OCI-LY7 (cell line): Measurements from ENCODE around the gene PRIMA1. TPM values are rescaled to one million over a fixed set of nuclear protein-coding genes. Genes with fewer than 3 reads are reported as not detected.

Experiments used
- BruUV-seq: library from RNA; stranded (reverse); fragments of 400-500 nt; replicated peaks from 2 replicates; lab custom pipeline; 2021; lab: Mats Ljungman, UMichigan
- CTCF ChIA-PET: fragments of 300-600 bp; sonication (Branson Sonifier 250); formaldehyde crosslinking; loops from one replicate; lab custom pipeline; 2022; ENCODE audit warnings: antibody characterized with exemption; ENCODE audit not compliant: unreplicated experiment; lab: Charles Lee
- POLR2A ChIA-PET: fragments of 300-600 bp; sonication (Branson Sonifier 250); formaldehyde crosslinking; loops from one replicate; lab custom pipeline; 2022; ENCODE audit warnings: antibody characterized with exemption; lab: Charles Lee
- DNase-seq: peaks from one replicate; pipeline ENCODE4 v3.0.0-alpha.2; 2015; ENCODE audit warnings: low spot score
- H2AFZ ChIP-seq: fragments of 200-600 bp; sonication (generic), shearing (Covaris generic); 2 replicates; pipeline ENCODE4 v1.6.1; 2014; ENCODE audit warnings: mild to moderate bottlenecking, antibody characterized with exemption, low read length, moderate library complexity
- H3K27ac ChIP-seq: fragments of 200-600 bp; sonication (generic); 2 replicates; pipeline ENCODE4 v1.5.1; 2014; ENCODE audit warnings: mixed run types, low read depth, mild to moderate bottlenecking, moderate library complexity, low read length, inconsistent platforms; ENCODE audit not compliant: poor library complexity, severe bottlenecking
- H3K36me3 ChIP-seq: fragments of 200-600 bp; sonication (generic); 2 replicates; pipeline ENCODE4 v1.6.1; 2014; ENCODE audit warnings: mild to moderate bottlenecking, antibody characterized with exemption, low read length, moderate library complexity, mixed read lengths; ENCODE audit not compliant: insufficient read depth
- H3K4me1 ChIP-seq: fragments of 200-600 bp; sonication (generic); 2 replicates; pipeline ENCODE4 v1.5.1; 2014; ENCODE audit warnings: mild to moderate bottlenecking, low read length; ENCODE audit not compliant: insufficient read depth, poor library complexity, severe bottlenecking
- H3K4me2 ChIP-seq: fragments of 200-600 bp; sonication (generic); 2 replicates; pipeline ENCODE4 v1.6.1; 2014; ENCODE audit warnings: mild to moderate bottlenecking, low read length
- H3K4me3 ChIP-seq: fragments of 200-600 bp; sonication (generic); 2 replicates; pipeline ENCODE4 v1.5.1; 2014; ENCODE audit warnings: mild to moderate bottlenecking, low read depth, low read length; ENCODE audit not compliant: poor library complexity, severe bottlenecking
- H3K79me2 ChIP-seq: fragments of 200-600 bp; sonication (generic); 2 replicates; pipeline ENCODE4 v1.6.1; 2016; ENCODE audit warnings: low read depth, mild to moderate bottlenecking, low read length, moderate library complexity, mixed read lengths; ENCODE audit not compliant: insufficient read depth
- H3K9me2 ChIP-seq: fragments of 200-600 bp; sonication (generic); 2 replicates; pipeline ENCODE4 v1.6.1; 2016; ENCODE audit warnings: mild to moderate bottlenecking, low read length, mixed read lengths; ENCODE audit not compliant: insufficient read depth
- H3K9me3 ChIP-seq: fragments of 200-600 bp; sonication (generic); 2 replicates; pipeline ENCODE4 v1.6.1; 2014; ENCODE audit warnings: mild to moderate bottlenecking, mixed run types, low read length, mixed read lengths
- H4K20me1 ChIP-seq: fragments of 200-600 bp; sonication (generic); 2 replicates; pipeline ENCODE4 v1.6.1; 2014; ENCODE audit warnings: mild to moderate bottlenecking, antibody characterized with exemption, low read length, moderate library complexity, mixed read lengths; ENCODE audit not compliant: insufficient read depth
- EZH2phosphoT487 ChIP-seq: fragments of 200-600 bp; sonication (generic); IDR thresholded peaks from 2 replicates; pipeline ENCODE4 v1.6.1; 2018; ENCODE audit warnings: low read depth, borderline replicate concordance, mild to moderate bottlenecking, mixed run types, antibody characterized with exemption, low read length, moderate library complexity, mixed read lengths
- intact Hi-C: fragments of 100-400 bp; cut with micrococcal nuclease; formaldehyde crosslinking; loops from one replicate; pipeline ENCODE4 v1.10.0; 2022; ENCODE audit not compliant: unreplicated experiment
- total RNA-seq, 2 experiments: library from RNA; depleted of rRNA in 1 of 2; stranded (reverse); fragments of >200 nt in 1 of 2; shearing (Covaris generic) in 1 of 2; gene quantifications; 2 replicates each; pipeline ENCODE4 v1.2.3, GENCODE V29; 2014 to 2022
- TF ChIP-seq, protein P1 (sequence below): fragments of 200-600 bp; sonication (generic); conservative IDR thresholded peaks from 2 replicates; pipeline ENCODE4 v1.5.1; 2014; ENCODE audit warnings: mild to moderate bottlenecking, antibody characterized with exemption, low read length, moderate library complexity, mixed read lengths

Gene PRIMA1
- total RNA-seq, 2 experiments from 2014 or later, result not detected

DNA sequence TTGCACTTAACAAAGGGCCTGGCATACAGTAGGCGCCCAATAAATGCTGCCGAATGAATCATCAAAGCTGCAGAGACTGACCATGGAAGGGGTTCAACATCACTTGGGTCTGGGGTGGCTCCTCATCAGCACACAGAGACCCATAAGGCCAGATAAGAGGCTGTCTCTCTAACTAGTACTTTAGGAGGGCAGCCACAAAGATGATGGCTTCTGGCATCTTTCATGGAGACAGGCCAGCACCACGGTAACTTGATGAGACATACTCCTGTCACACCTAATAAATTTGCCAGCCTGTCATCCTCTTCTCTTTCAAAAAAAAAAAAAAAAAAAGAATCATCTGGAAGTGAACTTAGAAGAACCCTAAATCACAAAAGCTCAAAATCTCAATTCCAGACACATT is 3.4 kb downstream of the PRIMA1 start:
- TF ChIP-seq EZH2phosphoT487, result no peak
- TF ChIP-seq, protein P1, sequence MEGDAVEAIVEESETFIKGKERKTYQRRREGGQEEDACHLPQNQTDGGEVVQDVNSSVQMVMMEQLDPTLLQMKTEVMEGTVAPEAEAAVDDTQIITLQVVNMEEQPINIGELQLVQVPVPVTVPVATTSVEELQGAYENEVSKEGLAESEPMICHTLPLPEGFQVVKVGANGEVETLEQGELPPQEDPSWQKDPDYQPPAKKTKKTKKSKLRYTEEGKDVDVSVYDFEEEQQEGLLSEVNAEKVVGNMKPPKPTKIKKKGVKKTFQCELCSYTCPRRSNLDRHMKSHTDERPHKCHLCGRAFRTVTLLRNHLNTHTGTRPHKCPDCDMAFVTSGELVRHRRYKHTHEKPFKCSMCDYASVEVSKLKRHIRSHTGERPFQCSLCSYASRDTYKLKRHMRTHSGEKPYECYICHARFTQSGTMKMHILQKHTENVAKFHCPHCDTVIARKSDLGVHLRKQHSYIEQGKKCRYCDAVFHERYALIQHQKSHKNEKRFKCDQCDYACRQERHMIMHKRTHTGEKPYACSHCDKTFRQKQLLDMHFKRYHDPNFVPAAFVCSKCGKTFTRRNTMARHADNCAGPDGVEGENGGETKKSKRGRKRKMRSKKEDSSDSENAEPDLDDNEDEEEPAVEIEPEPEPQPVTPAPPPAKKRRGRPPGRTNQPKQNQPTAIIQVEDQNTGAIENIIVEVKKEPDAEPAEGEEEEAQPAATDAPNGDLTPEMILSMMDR, result no peak
- no peak overlapping the region for H3K4me3 ChIP-seq
- no peak overlapping the region for H2AFZ ChIP-seq
- H3K9me2 ChIP-seq, result no peaks in the 10 kb centered on the region
- no peak for DNase-seq
- intact Hi-C loops, result no loop called here
- H3K4me2 ChIP-seq, result no peak overlapping the region
- H4K20me1 ChIP-seq, result no peaks in the 10 kb centered on the region
- no peaks in the 10 kb centered on the region for H3K9me3 ChIP-seq
- ChIA-PET POLR2A (interaction anchor here (0.6 to 0.7 kb wide), 2 partner anchors 40 to 650 kb away, joined by 3 read pairs; no protein-coding TSS in a partner anchor), CTCF (no interaction called here)
- no peaks in the 10 kb centered on the region for H3K4me1 ChIP-seq
- H3K79me2 ChIP-seq, result no peaks in the 10 kb centered on the region
- H3K36me3 ChIP-seq, result no peaks in the 10 kb centered on the region
- H3K27ac ChIP-seq, result no peak overlapping the region
- BruUV-seq, result no TSS peak

GRCh38 chr14:93780813-93781400 is 7.4 kb downstream of the PRIMA1 start:
- TF ChIP-seq EZH2phosphoT487, result no peak
- TF ChIP-seq, protein P1, result no peak
- H3K4me1 ChIP-seq, result no peaks in the 10 kb centered on the region

DNA sequence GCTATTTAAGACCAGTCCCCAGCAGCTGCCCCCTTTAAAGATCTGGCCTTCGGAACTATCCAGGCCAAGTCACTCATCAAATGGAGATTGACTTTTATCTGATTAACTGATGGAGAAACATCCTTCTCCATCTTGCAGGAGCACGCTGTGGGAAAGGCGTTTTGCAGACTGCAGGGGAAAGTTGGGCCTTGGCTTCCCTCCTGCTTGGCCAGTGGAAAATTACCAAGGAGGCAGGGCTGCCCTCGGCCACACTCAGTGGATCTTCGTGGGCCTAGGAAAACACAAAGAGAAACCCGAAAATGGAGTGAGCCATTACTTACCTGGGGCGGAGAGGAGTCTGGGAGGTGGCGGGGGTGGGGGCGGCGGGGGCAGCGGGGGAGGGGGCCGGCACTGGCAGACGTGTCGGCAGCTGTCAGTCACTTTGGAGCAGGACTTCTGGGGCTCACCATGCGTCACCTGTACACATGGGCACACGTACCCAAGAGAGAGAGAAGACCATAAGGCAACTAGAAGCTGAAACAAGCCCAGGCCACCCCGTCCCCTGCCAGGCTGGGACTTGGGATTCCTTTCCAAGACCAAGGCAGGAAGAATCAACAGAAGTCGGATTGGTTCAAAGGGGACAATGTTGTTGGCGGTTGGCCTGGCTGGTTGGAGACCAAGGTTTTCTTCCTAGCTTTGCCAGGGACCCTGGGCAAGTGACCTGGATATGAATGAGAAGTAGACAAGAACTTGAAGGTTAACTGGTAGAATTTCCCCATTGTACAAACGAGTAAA is 9.2 kb downstream of the PRIMA1 start:
- CTCF ChIA-PET, result no interaction called here

More at GRCh38 chr14:93780813-93781400, 7.4 kb downstream of the PRIMA1 start:
- Histone ChIP-seq H3K9me3 (no peaks in the 10 kb centered on the region), H2AFZ (no peak overlapping the region), H3K36me3 (no peaks in the 10 kb centered on the region), H3K4me3 (no peak overlapping the region), H3K9me2 (no peaks in the 10 kb centered on the region), H4K20me1 (no peaks in the 10 kb centered on the region), H3K27ac (no peak overlapping the region), H3K4me2 (no peak overlapping the region), H3K79me2 (no peaks in the 10 kb centered on the region)
- POLR2A ChIA-PET, result interaction anchor here (0.6 to 0.7 kb wide), 2 partner anchors 160 to 385 kb away, joined by 3 to 5 read pairs; no protein-coding TSS in a partner anchor
- CTCF ChIA-PET, result no interaction called here
- no peak for DNase-seq
- intact Hi-C loops, result no loop called here
- BruUV-seq, result no TSS peak

More for the DNA sequence above, 9.2 kb downstream of the PRIMA1 start:
- no peak for TF ChIP-seq EZH2phosphoT487
- TF ChIP-seq, protein P1, result no peak
- BruUV-seq, result no TSS peak
- Histone ChIP-seq H3K9me3 (no peaks in the 10 kb centered on the region), H2AFZ (no peak overlapping the region), H3K9me2 (no peaks in the 10 kb centered on the region), H3K79me2 (no peaks in the 10 kb centered on the region), H4K20me1 (no peaks in the 10 kb centered on the region), H3K36me3 (no peaks in the 10 kb centered on the region), H3K4me2 (no peak overlapping the region), H3K4me3 (no peak overlapping the region), H3K4me1 (no peaks in the 10 kb centered on the region), H3K27ac (no peak overlapping the region)
- intact Hi-C loops, result no loop called here
- DNase-seq, result no peak
- POLR2A ChIA-PET, result no interaction called here
